ENCODE measurements around the gene SEMA3F. TPM values are rescaled to one million over a fixed set of nuclear protein-coding genes. Genes with fewer than 3 reads are reported as not detected.

The SEMA3F gene
- total and polyA plus RNA-seq, 2 experiments from 2014 or later, result 13.9 to 15.5 TPM

DNA sequence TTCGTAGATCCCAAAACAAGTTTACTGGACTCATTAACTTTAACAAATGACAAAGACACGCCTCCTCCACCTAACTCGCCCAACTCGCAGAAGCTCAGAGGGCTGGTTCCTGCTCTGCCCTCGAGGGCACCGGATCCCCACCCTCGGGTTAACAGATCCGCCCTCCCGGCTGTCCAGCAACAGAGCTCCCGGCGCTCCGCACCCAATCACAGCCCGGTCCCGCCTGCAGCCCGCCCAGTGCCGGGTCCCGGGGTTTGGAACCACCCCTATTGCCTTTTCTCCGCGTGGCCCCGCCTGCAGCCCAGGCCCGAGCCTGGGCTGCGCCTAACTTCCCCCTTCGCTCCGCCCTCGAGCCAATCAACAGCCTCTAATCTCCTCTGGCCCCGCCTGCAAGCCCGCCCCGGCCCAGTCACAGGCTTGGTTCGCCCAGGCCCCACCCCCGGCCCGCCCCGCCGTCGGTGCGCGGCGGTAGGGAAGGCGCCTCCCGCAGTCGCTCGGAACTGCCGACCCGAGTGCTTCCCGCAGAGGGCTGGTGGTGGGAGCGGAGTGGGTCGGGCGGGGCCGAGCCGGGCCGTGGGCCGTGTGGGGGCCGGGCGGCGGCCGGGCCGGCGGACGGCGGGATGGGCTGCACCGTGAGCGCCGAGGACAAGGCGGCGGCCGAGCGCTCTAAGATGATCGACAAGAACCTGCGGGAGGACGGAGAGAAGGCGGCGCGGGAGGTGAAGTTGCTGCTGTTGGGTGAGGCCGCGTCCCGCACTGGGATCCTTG lies 80.8 kb downstream of the SEMA3F start, which contains the start of gene GNAI2:
GNAI2 (plus strand) TSS at position 489 of the 768 bp plus-strand sequence; CDS start at position 621, 132 bp downstream.
- Histone ChIP-seq H4K20me1 (ENCODE audit: insufficient read depth, poor library complexity, severe bottlenecking) (peaks cover 36% of the 10 kb centered on the region), H3K27ac (peak within 1 kb of the TSS; percentile 80), H3K9me3 (ENCODE audit: low read depth) (no peaks in the 10 kb centered on the region), H3K4me2 (peak within 1 kb of the TSS; percentile 100), H3K27me3 (no peaks in the 10 kb centered on the region), H3K79me2 (peaks cover 48% of the 10 kb centered on the region), H3K4me1 (ENCODE audit: insufficient read depth) (peaks cover 14% of the 10 kb centered on the region), H3K4me3 (peak within 1 kb of the TSS; percentile 48), H3K9me2 (replicated peaks; ENCODE audit: insufficient read depth) (no peaks in the 10 kb centered on the region), H2AFZ (no peak within 1 kb of the TSS), H3K36me3 (replicated peaks; ENCODE audit: insufficient read depth, low read depth) (no peaks in the 10 kb centered on the region)
- 1% methylated on average over 25 of the region's 75 CpGs for WGBS (ENCODE audit: low lambda C conversion rate, missing lambda C conversion rate)
- TF ChIP-seq EZH2phosphoT487 (IDR thresholded peaks at IDR 0.05; ENCODE audit: low read depth, severe bottlenecking, unreplicated experiment) (no peak), EZH2 (IDR thresholded peaks at IDR 0.05; ENCODE audit: borderline replicate concordance) (no peak)
- TF ChIP-seq, protein P1, sequence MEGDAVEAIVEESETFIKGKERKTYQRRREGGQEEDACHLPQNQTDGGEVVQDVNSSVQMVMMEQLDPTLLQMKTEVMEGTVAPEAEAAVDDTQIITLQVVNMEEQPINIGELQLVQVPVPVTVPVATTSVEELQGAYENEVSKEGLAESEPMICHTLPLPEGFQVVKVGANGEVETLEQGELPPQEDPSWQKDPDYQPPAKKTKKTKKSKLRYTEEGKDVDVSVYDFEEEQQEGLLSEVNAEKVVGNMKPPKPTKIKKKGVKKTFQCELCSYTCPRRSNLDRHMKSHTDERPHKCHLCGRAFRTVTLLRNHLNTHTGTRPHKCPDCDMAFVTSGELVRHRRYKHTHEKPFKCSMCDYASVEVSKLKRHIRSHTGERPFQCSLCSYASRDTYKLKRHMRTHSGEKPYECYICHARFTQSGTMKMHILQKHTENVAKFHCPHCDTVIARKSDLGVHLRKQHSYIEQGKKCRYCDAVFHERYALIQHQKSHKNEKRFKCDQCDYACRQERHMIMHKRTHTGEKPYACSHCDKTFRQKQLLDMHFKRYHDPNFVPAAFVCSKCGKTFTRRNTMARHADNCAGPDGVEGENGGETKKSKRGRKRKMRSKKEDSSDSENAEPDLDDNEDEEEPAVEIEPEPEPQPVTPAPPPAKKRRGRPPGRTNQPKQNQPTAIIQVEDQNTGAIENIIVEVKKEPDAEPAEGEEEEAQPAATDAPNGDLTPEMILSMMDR (IDR thresholded peaks at IDR 0.05; ENCODE audit: poor library complexity), result no peak
- DNase-seq (ENCODE audit: low spot score), result peak; percentile 99

GRCh38 chr3:50236484-50237132 lies 81.5 kb downstream of the SEMA3F start:
- WGBS (ENCODE audit: low lambda C conversion rate, missing lambda C conversion rate), result 0% methylated on average over 10 of the region's 13 CpGs
- Histone ChIP-seq H4K20me1 (ENCODE audit: insufficient read depth, poor library complexity, severe bottlenecking) (peaks cover 43% of the 10 kb centered on the region), H3K36me3 (replicated peaks; ENCODE audit: insufficient read depth, low read depth) (no peaks in the 10 kb centered on the region), H3K79me2 (peaks cover 55% of the 10 kb centered on the region), H3K4me3 (peak overlapping the region; percentile 48), H3K27ac (peak overlapping the region; percentile 80), H3K9me3 (ENCODE audit: low read depth) (no peaks in the 10 kb centered on the region), H3K4me2 (peak overlapping the region; percentile 100), H2AFZ (no peak overlapping the region), H3K4me1 (ENCODE audit: insufficient read depth) (peaks cover 19% of the 10 kb centered on the region), H3K27me3 (no peaks in the 10 kb centered on the region), H3K9me2 (replicated peaks; ENCODE audit: insufficient read depth) (no peaks in the 10 kb centered on the region)
- TF ChIP-seq EZH2 (IDR thresholded peaks at IDR 0.05; ENCODE audit: borderline replicate concordance) (no peak), EZH2phosphoT487 (IDR thresholded peaks at IDR 0.05; ENCODE audit: low read depth, severe bottlenecking, unreplicated experiment) (no peak)
- TF ChIP-seq, protein P1 (IDR thresholded peaks at IDR 0.05; ENCODE audit: poor library complexity), result no peak
- no peak for DNase-seq (ENCODE audit: low spot score)

GRCh38 chr3:50237133-50237651 lies 82.1 kb downstream of the SEMA3F start:
- Histone ChIP-seq H3K4me3 (peak overlapping the region; percentile 48), H3K9me2 (replicated peaks; ENCODE audit: insufficient read depth) (no peaks in the 10 kb centered on the region), H3K4me1 (ENCODE audit: insufficient read depth) (peaks cover 19% of the 10 kb centered on the region), H2AFZ (no peak overlapping the region), H3K9me3 (ENCODE audit: low read depth) (no peaks in the 10 kb centered on the region), H3K36me3 (replicated peaks; ENCODE audit: insufficient read depth, low read depth) (no peaks in the 10 kb centered on the region), H3K4me2 (peak overlapping the region; percentile 100), H3K79me2 (peaks cover 61% of the 10 kb centered on the region), H3K27ac (peak overlapping the region; percentile 80), H4K20me1 (ENCODE audit: insufficient read depth, poor library complexity, severe bottlenecking) (peaks cover 49% of the 10 kb centered on the region), H3K27me3 (no peaks in the 10 kb centered on the region)
- no peak for TF ChIP-seq EZH2 (IDR thresholded peaks at IDR 0.05; ENCODE audit: borderline replicate concordance)
- TF ChIP-seq, protein P1 (IDR thresholded peaks at IDR 0.05; ENCODE audit: poor library complexity), result no peak
- no peak for TF ChIP-seq EZH2phosphoT487 (IDR thresholded peaks at IDR 0.05; ENCODE audit: low read depth, severe bottlenecking, unreplicated experiment)
- peak; percentile 58 for DNase-seq (ENCODE audit: low spot score)
- WGBS (ENCODE audit: low lambda C conversion rate, missing lambda C conversion rate), result 9% methylated on average over 7 of the region's 7 CpGs
